Bronchial epithelial cell (primary cell): ENCODE data around the gene ZSWIM6. TPM values are rescaled to one million over a fixed set of nuclear protein-coding genes. Genes with fewer than 3 reads are reported as not detected.

Source experiments
- DNase-seq: peaks from one replicate; pipeline ENCODE4 v3.0.0-alpha.2; 2010; ENCODE audit warnings: low read depth
- FAIRE-seq: peaks from 2 replicates; lab custom pipeline; 2011; peaks lifted over from hg19 to GRCh38; lab: Jason Lieb, UNC
- H3K27me3 ChIP-seq: 2 replicates; pipeline ENCODE4 v1.5.1; 2011; ENCODE audit warnings: low read length; ENCODE audit not compliant: control insufficient read depth, insufficient read depth
- H3K36me3 ChIP-seq: 2 replicates; pipeline ENCODE4 v1.5.1; 2011; ENCODE audit warnings: low read length; ENCODE audit not compliant: control insufficient read depth, insufficient read depth
- H3K4me3 ChIP-seq: 2 replicates; pipeline ENCODE4 v1.5.1; 2011; ENCODE audit warnings: mild to moderate bottlenecking, low read depth, low read length, control low read depth
- CTCF ChIP-seq: IDR thresholded peaks from 2 replicates; pipeline ENCODE4 v1.5.1; 2011; ENCODE audit warnings: mild to moderate bottlenecking, moderate library complexity, low read length, control low read depth, inconsistent platforms; ENCODE audit not compliant: insufficient read depth, severe bottlenecking
- total RNA-seq: library from RNA; depleted of rRNA; stranded (reverse); fragments of >200 nt; gene quantifications from 2 replicates; pipeline ENCODE4 v1.2.1, GENCODE V29; 2014

The ZSWIM6 gene
- total RNA-seq, 1 donor from 2014 or later, result 5.8 TPM

GRCh38 chr5:61591859-61592258 is 259.8 kb downstream of the ZSWIM6 start:
- Histone ChIP-seq H3K27me3 (peaks cover 1% of the 10 kb centered on the region), H3K4me3 (no peak overlapping the region), H3K36me3 (no peaks in the 10 kb centered on the region)
- no peak for DNase-seq
- FAIRE-seq, result peak; percentile 43
- no peak for TF ChIP-seq CTCF

- Histone ChIP-seq H3K36me3 (no peaks in the 10 kb centered on the region), H3K4me3 (no peak overlapping the region), H3K27me3 (peaks cover 1% of the 10 kb centered on the region)
- DNase-seq, result no peak
- no peak for TF ChIP-seq CTCF
- no peak for FAIRE-seq
Observed at GRCh38 chr5:61595426-61595825, 263.4 kb downstream of the ZSWIM6 start.

Other genes starting within 250 kb of the ZSWIM6 start
- gene SMIM15, start 169.8 kb upstream of the ZSWIM6 start, total RNA-seq, result 104 and 110 TPM in 2 replicates